HepG2 (cell line): ENCODE measurements around the gene TBC1D16. TPM values are rescaled to one million over a fixed set of nuclear protein-coding genes. Genes with fewer than 3 reads are reported as not detected.

Experiments
- IKZF1 ChIP-seq: fragments of 450-650 bp; IDR thresholded peaks from 2 replicates; pipeline ENCODE4 v1.7.1; 2016
- MYNN ChIP-seq: sonication (generic); formaldehyde crosslinking; IDR thresholded peaks from 2 replicates; pipeline ENCODE4 v1.4.0; 2020; ENCODE audit warnings: mild to moderate bottlenecking, low read depth, missing genetic modification reagents
- NFE2L2 ChIP-seq: fragments of 150-350 bp; IDR thresholded peaks from 2 replicates; pipeline ENCODE4 v1.6.1; 2014; ENCODE audit warnings: low read length
- PLRG1 ChIP-seq: fragments of 450-650 bp; conservative IDR thresholded peaks from 2 replicates; pipeline ENCODE4 v1.6.1; 2016
- POLR2G ChIP-seq: fragments of 200-400 bp; formaldehyde crosslinking; IDR thresholded peaks from 2 replicates; pipeline ENCODE4 v1.6.1; 2018; ENCODE audit warnings: mild to moderate bottlenecking, low read depth, low read length, moderate library complexity
- PPARG ChIP-seq: conservative IDR thresholded peaks from 2 replicates; pipeline ENCODE4 v1.6.1; 2016; ENCODE audit warnings: missing biosample characterization, missing genetic modification reagents
- PRPF4 ChIP-seq: fragments of 200-400 bp; formaldehyde crosslinking; IDR thresholded peaks from 2 replicates; pipeline ENCODE4 v1.6.1; 2016; ENCODE audit warnings: low read length, low read depth; ENCODE audit not compliant: poor library complexity, severe bottlenecking
- RARG ChIP-seq: sonication (generic); formaldehyde crosslinking; IDR thresholded peaks from 2 replicates; pipeline ENCODE4 v1.4.0; 2020; ENCODE audit warnings: low read depth, mild to moderate bottlenecking, missing genetic modification reagents
- SRSF9 ChIP-seq: fragments of 200-400 bp; formaldehyde crosslinking; IDR thresholded peaks from 2 replicates; pipeline ENCODE4 v1.6.1; 2018; ENCODE audit warnings: borderline replicate concordance, mild to moderate bottlenecking, low read depth, low read length; ENCODE audit not compliant: insufficient read depth, poor library complexity, severe bottlenecking
- TRAFD1 ChIP-seq: sonication (generic); formaldehyde crosslinking; IDR thresholded peaks from 2 replicates; pipeline ENCODE4 v1.5.1; 2020; ENCODE audit warnings: missing genetic modification reagents, mild to moderate bottlenecking, borderline replicate concordance
- YEATS2 ChIP-seq: sonication (generic); formaldehyde crosslinking; IDR thresholded peaks from 2 replicates; pipeline ENCODE4 v1.4.0; 2020; ENCODE audit warnings: missing genetic modification reagents, borderline replicate concordance
- ZNF280D ChIP-seq: sonication (generic); formaldehyde crosslinking; IDR thresholded peaks from 2 replicates; pipeline ENCODE4 v1.5.1; 2020; ENCODE audit warnings: mild to moderate bottlenecking, missing genetic modification reagents
- ZNF44 ChIP-seq: sonication (generic); formaldehyde crosslinking; IDR thresholded peaks from 2 replicates; pipeline ENCODE4 v1.5.1; 2020; ENCODE audit warnings: mild to moderate bottlenecking, missing genetic modification reagents
- ZNF749 ChIP-seq: sonication (generic); formaldehyde crosslinking; IDR thresholded peaks from 2 replicates; pipeline ENCODE4 v1.8.0; 2022; ENCODE audit warnings: mild to moderate bottlenecking, missing genetic modification reagents, moderate library complexity, borderline replicate concordance
- ZNF780A ChIP-seq: sonication (generic); formaldehyde crosslinking; IDR thresholded peaks from 2 replicates; pipeline ENCODE4 v1.8.0; 2022; ENCODE audit warnings: mild to moderate bottlenecking, missing genetic modification reagents, moderate library complexity
- polyA plus RNA-seq, 8 experiments: library from polyadenylated mRNA; depleted of rRNA in 3 of 8; stranded (reverse) in 7 of 8; unstranded in 1 of 8; fragments of >200 nt; fragmentation: Illumina TruSeq in 4 of 8; extraction: Trizol in 4 of 8; gene quantifications; 2 replicates each; pipeline versions ENCODE4 v1.2.1 to v1.2.3, GENCODE V29; 2011 to 2016; ENCODE audit warnings: low read depth in 4 of 8, missing spikeins in 1 of 8, mixed read lengths in 1 of 8; ENCODE audit not compliant: insufficient read depth in 1 of 8
- total RNA-seq, 5 experiments: library from RNA; depleted of rRNA; stranded (reverse); fragments of >200 nt; fragmentation: Illumina TruSeq; extraction: Trizol; gene quantifications; 2 replicates each; pipeline ENCODE4 v1.2.3, GENCODE V29; 2016; ENCODE audit warnings: low read depth in 1 of 5
- TF ChIP-seq, protein P1 (sequence below): sonication (generic); formaldehyde crosslinking; IDR thresholded peaks from 2 replicates; pipeline ENCODE4 v1.4.0; 2020; ENCODE audit warnings: missing genetic modification reagents
- TF ChIP-seq, protein P2 (sequence below): sonication (generic); formaldehyde crosslinking; IDR thresholded peaks from 2 replicates; pipeline ENCODE4 v1.4.0; 2020; ENCODE audit warnings: missing genetic modification reagents
- TF ChIP-seq, protein P3 (sequence below): sonication (generic); formaldehyde crosslinking; IDR thresholded peaks from 2 replicates; pipeline ENCODE4 v1.4.0; 2020; ENCODE audit warnings: low read depth, mild to moderate bottlenecking, missing genetic modification reagents

TBC1D16 gene
- total and polyA plus RNA-seq, 2 of the 13 experiments (the other 11 are each of a cell fraction or from before 2014, with no cell fraction given) = 14.9 to 24.9 TPM

- TF ChIP-seq ZNF780A (CRISPR knock-in tag) (no peak), PLRG1 (no peak), ZNF280D (CRISPR knock-in tag) (no peak; the same call in 1 of the 2 replicates), NFE2L2 (no peak), POLR2G (no peak), TRAFD1 (CRISPR knock-in tag) (no peak), PPARG (CRISPR knock-in tag) (no peak), ZNF749 (CRISPR knock-in tag) (no peak), SRSF9 (no peak), YEATS2 (no peak), MYNN (CRISPR knock-in tag) (no peak), ZNF44 (no peak), PRPF4 (no peak), IKZF1 (no peak), RARG (CRISPR knock-in tag) (no peak)
- TF ChIP-seq, protein P1, sequence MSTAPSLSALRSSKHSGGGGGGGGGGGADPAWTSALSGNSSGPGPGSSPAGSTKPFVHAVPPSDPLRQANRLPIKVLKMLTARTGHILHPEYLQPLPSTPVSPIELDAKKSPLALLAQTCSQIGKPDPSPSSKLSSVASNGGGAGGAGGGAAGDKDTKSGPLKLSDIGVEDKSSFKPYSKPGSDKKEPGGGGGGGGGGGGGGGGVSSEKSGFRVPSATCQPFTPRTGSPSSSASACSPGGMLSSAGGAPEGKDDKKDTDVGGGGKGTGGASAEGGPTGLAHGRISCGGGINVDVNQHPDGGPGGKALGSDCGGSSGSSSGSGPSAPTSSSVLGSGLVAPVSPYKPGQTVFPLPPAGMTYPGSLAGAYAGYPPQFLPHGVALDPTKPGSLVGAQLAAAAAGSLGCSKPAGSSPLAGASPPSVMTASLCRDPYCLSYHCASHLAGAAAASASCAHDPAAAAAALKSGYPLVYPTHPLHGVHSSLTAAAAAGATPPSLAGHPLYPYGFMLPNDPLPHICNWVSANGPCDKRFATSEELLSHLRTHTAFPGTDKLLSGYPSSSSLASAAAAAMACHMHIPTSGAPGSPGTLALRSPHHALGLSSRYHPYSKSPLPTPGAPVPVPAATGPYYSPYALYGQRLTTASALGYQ (CRISPR knock-in tag) = no peak; the same call in 1 of the 2 replicates
- TF ChIP-seq, protein P2, sequence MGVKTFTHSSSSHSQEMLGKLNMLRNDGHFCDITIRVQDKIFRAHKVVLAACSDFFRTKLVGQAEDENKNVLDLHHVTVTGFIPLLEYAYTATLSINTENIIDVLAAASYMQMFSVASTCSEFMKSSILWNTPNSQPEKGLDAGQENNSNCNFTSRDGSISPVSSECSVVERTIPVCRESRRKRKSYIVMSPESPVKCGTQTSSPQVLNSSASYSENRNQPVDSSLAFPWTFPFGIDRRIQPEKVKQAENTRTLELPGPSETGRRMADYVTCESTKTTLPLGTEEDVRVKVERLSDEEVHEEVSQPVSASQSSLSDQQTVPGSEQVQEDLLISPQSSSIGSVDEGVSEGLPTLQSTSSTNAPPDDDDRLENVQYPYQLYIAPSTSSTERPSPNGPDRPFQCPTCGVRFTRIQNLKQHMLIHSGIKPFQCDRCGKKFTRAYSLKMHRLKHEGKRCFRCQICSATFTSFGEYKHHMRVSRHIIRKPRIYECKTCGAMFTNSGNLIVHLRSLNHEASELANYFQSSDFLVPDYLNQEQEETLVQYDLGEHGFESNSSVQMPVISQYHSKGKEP (CRISPR knock-in tag) = no peak
- TF ChIP-seq, protein P3, sequence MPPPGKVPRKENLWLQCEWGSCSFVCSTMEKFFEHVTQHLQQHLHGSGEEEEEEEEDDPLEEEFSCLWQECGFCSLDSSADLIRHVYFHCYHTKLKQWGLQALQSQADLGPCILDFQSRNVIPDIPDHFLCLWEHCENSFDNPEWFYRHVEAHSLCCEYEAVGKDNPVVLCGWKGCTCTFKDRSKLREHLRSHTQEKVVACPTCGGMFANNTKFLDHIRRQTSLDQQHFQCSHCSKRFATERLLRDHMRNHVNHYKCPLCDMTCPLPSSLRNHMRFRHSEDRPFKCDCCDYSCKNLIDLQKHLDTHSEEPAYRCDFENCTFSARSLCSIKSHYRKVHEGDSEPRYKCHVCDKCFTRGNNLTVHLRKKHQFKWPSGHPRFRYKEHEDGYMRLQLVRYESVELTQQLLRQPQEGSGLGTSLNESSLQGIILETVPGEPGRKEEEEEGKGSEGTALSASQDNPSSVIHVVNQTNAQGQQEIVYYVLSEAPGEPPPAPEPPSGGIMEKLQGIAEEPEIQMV (CRISPR knock-in tag) = no peak; the same call in 1 of the 2 replicates
Measured at GRCh38 chr17:80018917-80019651, 16.6 kb downstream of the TBC1D16 start (continued).
